Measurements from ENCODE around the gene LY86. TPM values are rescaled to one million over a fixed set of nuclear protein-coding genes. Genes with fewer than 3 reads are reported as not detected.

LY86 gene
- total and polyA plus RNA-seq, 9 of the 15 experiments (the other 6 are each of a cell fraction or from before 2014, with no cell fraction given) = 0.08 to 0.20 TPM; not detected in 7

GRCh38 chr6:6697620-6698019 lies 109.1 kb downstream of the LY86 start (continued):
- TF ChIP-seq E2F1 (CRISPR knock-in tag; IDR thresholded peaks at IDR 0.05) (no peak), BRF1 (IDR thresholded peaks at IDR 0.05; ENCODE audit: borderline replicate concordance, extremely low read depth, insufficient read length) (no peak), STAT5A (IDR thresholded peaks at IDR 0.05; ENCODE audit: borderline replicate concordance, low read length) (no peak), ZNF146 (CRISPR knock-in tag; IDR thresholded peaks at IDR 0.05; ENCODE audit: unreplicated experiment) (no peak)

- peaks cover 53 to 68% of the 10 kb centered on the region in 2 experiments for H3K4me1 ChIP-seq (replicated peaks in 1 of 2; ENCODE audit: control insufficient read depth in 2 of 2, insufficient read depth in 2 of 2, low read length in 2 of 2)
- H3K4me3 ChIP-seq = no peak overlapping the region
- H4K20me1 ChIP-seq (replicated peaks; ENCODE audit: control insufficient read depth, insufficient read depth, low read length) = no peaks in the 10 kb centered on the region
- H3K27me3 ChIP-seq (ENCODE audit: control insufficient read depth in 2 of 2, insufficient read depth in 2 of 2, low read length in 2 of 2) = no peaks in the 10 kb centered on the region
- whole genome bisulfite sequencing (ENCODE audit: insufficient coverage, low coverage, missing lambda C conversion rate) = 40% methylated on average over 11 of the region's 11 CpGs
- H3K36me3 ChIP-seq (ENCODE audit: control insufficient read depth, insufficient read depth, low read length) = no peaks in the 10 kb centered on the region; the same call in 2 of the 3 replicates
- peak; percentile 63 for FAIRE-seq
- peak overlapping the region; percentile 54 for H3K4me2 ChIP-seq (ENCODE audit: insufficient read depth, low read length)
- ChIA-PET CTCF (ENCODE audit: low intra/inter-chr PET ratio) (interaction anchor here (0.7 kb wide), 1 partner anchor 111 kb away, joined by 3 read pairs; the partner anchor contains the start of gene LY86), POLR2A (interaction anchor here (1.1 to 2.2 kb wide), 4 partner anchors 9 to 409 kb away, joined by 3 to 8 read pairs (median 4); no protein-coding TSS in a partner anchor)
- H3K9me3 ChIP-seq (replicated peaks; ENCODE audit: control insufficient read depth, insufficient read depth, low read depth, low read length) = no peaks in the 10 kb centered on the region
- peak overlapping the region; percentile 14; the same call in 1 of the 3 replicates for H3K27ac ChIP-seq (ENCODE audit: extremely low read depth, low read depth, low read length)
- H3K9ac ChIP-seq (ENCODE audit: insufficient read depth in 1 of 2, low read depth in 2 of 2, low read length in 2 of 2) = peak overlapping the region in 1 of 2 experiments; percentile 6; a peak in 1 of 4 replicates
- in situ Hi-C loops (cut with MboI) = loop anchor here (25.0 kb wide), 1 partner anchor 537 kb away; no protein-coding TSS in a partner anchor
- no peaks in the 10 kb centered on the region for H3K9me1 ChIP-seq (ENCODE audit: control insufficient read depth, insufficient read depth, low read length)
- peak; percentile 30 to 70 (median 40) for DNase-seq (ENCODE audit: extremely low read depth in 1 of 4, low spot score in 3 of 4)
- intact Hi-C loops (cut with micrococcal nuclease) = loop anchor here (1.0 kb wide), 1 partner anchor 24 kb away; no protein-coding TSS in a partner anchor
- no peaks in the 10 kb centered on the region for H3K79me2 ChIP-seq (ENCODE audit: control insufficient read depth, insufficient read depth, low read length)
- ATAC-seq = peak; percentile 10
- BruUV-seq (replicated peaks) = no TSS peak
- peak overlapping the region; percentile 92 for H2AFZ ChIP-seq (ENCODE audit: low read depth, low read length)
- TF ChIP-seq SIN3A (IDR thresholded peaks at IDR 0.05; ENCODE audit: borderline replicate concordance in 2 of 2, control insufficient read depth in 1 of 2, low read depth in 2 of 2, low read length in 2 of 2) (no peak), TSHZ1 (CRISPR knock-in tag; IDR thresholded peaks at IDR 0.05) (no peak), ZNF217 (CRISPR knock-in tag; IDR thresholded peaks at IDR 0.05) (no peak), FOXP1 (CRISPR knock-in tag; IDR thresholded peaks at IDR 0.05) (no peak), SRSF7 (optimal IDR thresholded peaks at IDR 0.05; ENCODE audit: low read depth, low read length) (no peak), ZNF445 (CRISPR knock-in tag; IDR thresholded peaks at IDR 0.05; ENCODE audit: low read depth) (no peak), ZNF408 (CRISPR knock-in tag; IDR thresholded peaks at IDR 0.05; ENCODE audit: low read depth) (no peak), E2F6 (IDR thresholded peaks at IDR 0.05; ENCODE audit: borderline replicate concordance in 1 of 2, extremely low read depth in 1 of 2, insufficient read depth in 1 of 2, insufficient read length in 1 of 2, low read depth in 1 of 2, low read length in 1 of 2, poor library complexity in 1 of 2, severe bottlenecking in 1 of 2) (no peak)
These were observed 111.3 kb downstream of the LY86 start for GRCh38 chr6:6699741-6700367.
